ENCODE data around the gene KIAA1217. TPM values are rescaled to one million over a fixed set of nuclear protein-coding genes. Genes with fewer than 3 reads are reported as not detected.

The KIAA1217 gene
- total RNA-seq, 1 experiment from 2014 or later: 76.2 TPM

- H3K9me3 ChIP-seq (ENCODE audit: low read depth, low read length, poor library complexity, severe bottlenecking): no peaks in the 10 kb centered on the region
- H3K4me1 ChIP-seq (ENCODE audit: insufficient read depth, low read length, poor library complexity, severe bottlenecking): peaks cover 27% of the 10 kb centered on the region
- intact Hi-C loops (cut with micrococcal nuclease; ENCODE audit: unreplicated experiment): no loop called here
- H3K36me3 ChIP-seq (ENCODE audit: insufficient read depth, low read length, poor library complexity, severe bottlenecking): no peaks in the 10 kb centered on the region
- no peak overlapping the region for H3K4me3 ChIP-seq (ENCODE audit: low read depth, low read length, poor library complexity, severe bottlenecking)
- H3K27ac ChIP-seq (ENCODE audit: low read depth, low read length, poor library complexity, severe bottlenecking): no peak overlapping the region
- DNase-seq (ENCODE audit: low spot score): no peak
- TF ChIP-seq CTCF (conservative IDR thresholded peaks at IDR 0.05; ENCODE audit: low read depth, low read length) (no peak), EZH2 (IDR thresholded peaks at IDR 0.05; ENCODE audit: borderline replicate concordance, low read depth, low read length, poor library complexity, severe bottlenecking) (no peak)
- no TSS peak for BruUV-seq (replicated peaks)
- ChIA-PET POLR2A (ENCODE audit: low non-redundant PET) (no interaction called here), CTCF (no interaction called here)
- no peaks in the 10 kb centered on the region for H3K27me3 ChIP-seq (replicated peaks; ENCODE audit: insufficient read depth, low read depth, low read length, poor library complexity)
These were observed 6.8 kb upstream of the KIAA1217 start for GRCh38 chr10:24202181-24202570.

- no TSS peak for BruUV-seq (replicated peaks)
- TF ChIP-seq CTCF (conservative IDR thresholded peaks at IDR 0.05; ENCODE audit: low read depth, low read length) (no peak), EZH2 (IDR thresholded peaks at IDR 0.05; ENCODE audit: borderline replicate concordance, low read depth, low read length, poor library complexity, severe bottlenecking) (no peak)
- ChIA-PET CTCF (no interaction called here), POLR2A (ENCODE audit: low non-redundant PET) (no interaction called here)
- Histone ChIP-seq H3K27ac (ENCODE audit: low read depth, low read length, poor library complexity, severe bottlenecking) (no peak overlapping the region), H3K36me3 (ENCODE audit: insufficient read depth, low read length, poor library complexity, severe bottlenecking) (no peaks in the 10 kb centered on the region), H3K27me3 (replicated peaks; ENCODE audit: insufficient read depth, low read depth, low read length, poor library complexity) (no peaks in the 10 kb centered on the region), H3K9me3 (ENCODE audit: low read depth, low read length, poor library complexity, severe bottlenecking) (no peaks in the 10 kb centered on the region), H3K4me3 (ENCODE audit: low read depth, low read length, poor library complexity, severe bottlenecking) (no peak overlapping the region), H3K4me1 (ENCODE audit: insufficient read depth, low read length, poor library complexity, severe bottlenecking) (peaks cover 40% of the 10 kb centered on the region)
- intact Hi-C loops (cut with micrococcal nuclease; ENCODE audit: unreplicated experiment): loop anchor here (5.0 kb wide), 1 partner anchor 311 kb away; no protein-coding TSS in a partner anchor
- no peak for DNase-seq (ENCODE audit: low spot score)
These were observed 3.1 kb upstream of the KIAA1217 start for GRCh38 chr10:24205821-24206220.

GRCh38 chr10:24206334-24206733, 2.6 kb upstream of the KIAA1217 start:
- no TSS peak for BruUV-seq (replicated peaks)
- Histone ChIP-seq H3K9me3 (ENCODE audit: low read depth, low read length, poor library complexity, severe bottlenecking) (no peaks in the 10 kb centered on the region), H3K4me3 (ENCODE audit: low read depth, low read length, poor library complexity, severe bottlenecking) (no peak overlapping the region), H3K27ac (ENCODE audit: low read depth, low read length, poor library complexity, severe bottlenecking) (no peak overlapping the region), H3K36me3 (ENCODE audit: insufficient read depth, low read length, poor library complexity, severe bottlenecking) (no peaks in the 10 kb centered on the region), H3K27me3 (replicated peaks; ENCODE audit: insufficient read depth, low read depth, low read length, poor library complexity) (no peaks in the 10 kb centered on the region), H3K4me1 (ENCODE audit: insufficient read depth, low read length, poor library complexity, severe bottlenecking) (peaks cover 41% of the 10 kb centered on the region)
- intact Hi-C loops (cut with micrococcal nuclease; ENCODE audit: unreplicated experiment): loop anchor here (5.0 kb wide), 1 partner anchor 311 kb away; no protein-coding TSS in a partner anchor
- CTCF ChIA-PET: no interaction called here
- POLR2A ChIA-PET (ENCODE audit: low non-redundant PET): no interaction called here
- no peak for TF ChIP-seq CTCF (conservative IDR thresholded peaks at IDR 0.05; ENCODE audit: low read depth, low read length)
- TF ChIP-seq EZH2 (IDR thresholded peaks at IDR 0.05; ENCODE audit: borderline replicate concordance, low read depth, low read length, poor library complexity, severe bottlenecking): no peak
- no peak for DNase-seq (ENCODE audit: low spot score)
